Neutrophil (primary cell): ENCODE measurements around the gene MADD.

Source experiments
- H3K27ac ChIP-seq: fragments of 200-600 bp; sonication (generic); 2 replicates; pipeline ENCODE4 v1.5.1; 2016; ENCODE audit warnings: mild to moderate bottlenecking, moderate library complexity
- H3K27me3 ChIP-seq: fragments of 200-600 bp; sonication (generic); 2 replicates; pipeline ENCODE4 v1.6.0; 2016; ENCODE audit warnings: mild to moderate bottlenecking
- H3K36me3 ChIP-seq: fragments of 200-600 bp; sonication (generic); 2 replicates; pipeline ENCODE4 v1.5.1; 2017
- H3K4me1 ChIP-seq, 2 experiments: fragments of 200-600 bp in 1 of 2; sonication (generic) in 1 of 2; 1 replicate in 1 of 2; 2 replicates in 1 of 2; pipeline versions ENCODE4 v1.5.1 to v1.6.1; 2013 to 2016; ENCODE audit warnings: low read depth in 1 of 2, low read length in 1 of 2, mild to moderate bottlenecking in 1 of 2, moderate library complexity in 1 of 2; ENCODE audit not compliant: control insufficient read depth in 1 of 2, insufficient read depth in 1 of 2
- H3K4me3 ChIP-seq, 2 experiments: fragments of 200-600 bp in 1 of 2; sonication (generic) in 1 of 2; 1 replicate in 1 of 2; 2 replicates in 1 of 2; pipeline ENCODE4 v1.5.1; 2013 to 2016; ENCODE audit warnings: low read depth in 1 of 2, low read length in 1 of 2, mild to moderate bottlenecking in 1 of 2, moderate library complexity in 1 of 2
- H3K9me3 ChIP-seq: fragments of 200-600 bp; sonication (generic); 2 replicates; pipeline ENCODE4 v1.5.1; 2016
- CTCF ChIP-seq: fragments of 200-600 bp; sonication (generic); IDR thresholded peaks from 2 replicates; pipeline ENCODE4 v1.5.1; 2016; ENCODE audit warnings: antibody characterized with exemption

MADD gene

GRCh38 chr11:47329431-47329986, 59.6 kb downstream of the MADD start:
- Histone ChIP-seq H3K36me3 (peaks cover 92% of the 10 kb centered on the region), H3K9me3 (no peaks in the 10 kb centered on the region), H3K27me3 (no peaks in the 10 kb centered on the region), H3K4me3 (no peak overlapping the region), H3K27ac (no peak overlapping the region), H3K4me1 (no peaks in the 10 kb centered on the region)
- TF ChIP-seq CTCF, result no peak

GRCh38 chr11:47329987-47330931, 60.3 kb downstream of the MADD start:
- TF ChIP-seq CTCF, result no peak
- Histone ChIP-seq H3K4me1 (no peaks in the 10 kb centered on the region), H3K27me3 (no peaks in the 10 kb centered on the region), H3K4me3 (no peak overlapping the region), H3K36me3 (peaks cover 98% of the 10 kb centered on the region), H3K9me3 (no peaks in the 10 kb centered on the region), H3K27ac (no peak overlapping the region)

GRCh38 chr11:47331454-47332302, 61.7 kb downstream of the MADD start:
- Histone ChIP-seq H3K4me1 (no peaks in the 10 kb centered on the region), H3K27me3 (no peaks in the 10 kb centered on the region), H3K27ac (no peak overlapping the region), H3K9me3 (no peaks in the 10 kb centered on the region), H3K4me3 (no peak overlapping the region), H3K36me3 (peaks cover 95% of the 10 kb centered on the region)
- TF ChIP-seq CTCF, result no peak

- no peaks in the 10 kb centered on the region for H3K4me1 ChIP-seq
- no peak overlapping the region for H3K4me3 ChIP-seq
- H3K9me3 ChIP-seq, result no peaks in the 10 kb centered on the region
- no peak for TF ChIP-seq CTCF
- H3K36me3 ChIP-seq, result peaks cover 95% of the 10 kb centered on the region
- H3K27me3 ChIP-seq, result no peaks in the 10 kb centered on the region
- no peak overlapping the region for H3K27ac ChIP-seq
Observed at GRCh38 chr11:47332303-47332711, 62.4 kb downstream of the MADD start.

- Histone ChIP-seq H3K36me3 (peaks cover 93% of the 10 kb centered on the region), H3K4me1 (no peaks in the 10 kb centered on the region), H3K27ac (no peak overlapping the region), H3K4me3 (no peak overlapping the region), H3K27me3 (no peaks in the 10 kb centered on the region), H3K9me3 (no peaks in the 10 kb centered on the region)
- no peak for TF ChIP-seq CTCF
Observed at GRCh38 chr11:47332791-47333525, 63.0 kb downstream of the MADD start.
